Cerebellar nuclear complex (tissue), 1 donor: ENCODE data around the gene SLX9.
A peak's percentile ranks its signal among the peaks of the same experiment; 100 is the strongest.
"Not testable (repeated sequence)": the region's sequence is repeated elsewhere in the genome, so short reads cannot be mapped to it uniquely, and the experiment has no call there.

Source experiments
- DNase-seq, 2 experiments: peaks; one replicate each; lab custom pipeline; 2025; lab: John Stamatoyannopoulos, UW

The SLX9 gene

DNA sequence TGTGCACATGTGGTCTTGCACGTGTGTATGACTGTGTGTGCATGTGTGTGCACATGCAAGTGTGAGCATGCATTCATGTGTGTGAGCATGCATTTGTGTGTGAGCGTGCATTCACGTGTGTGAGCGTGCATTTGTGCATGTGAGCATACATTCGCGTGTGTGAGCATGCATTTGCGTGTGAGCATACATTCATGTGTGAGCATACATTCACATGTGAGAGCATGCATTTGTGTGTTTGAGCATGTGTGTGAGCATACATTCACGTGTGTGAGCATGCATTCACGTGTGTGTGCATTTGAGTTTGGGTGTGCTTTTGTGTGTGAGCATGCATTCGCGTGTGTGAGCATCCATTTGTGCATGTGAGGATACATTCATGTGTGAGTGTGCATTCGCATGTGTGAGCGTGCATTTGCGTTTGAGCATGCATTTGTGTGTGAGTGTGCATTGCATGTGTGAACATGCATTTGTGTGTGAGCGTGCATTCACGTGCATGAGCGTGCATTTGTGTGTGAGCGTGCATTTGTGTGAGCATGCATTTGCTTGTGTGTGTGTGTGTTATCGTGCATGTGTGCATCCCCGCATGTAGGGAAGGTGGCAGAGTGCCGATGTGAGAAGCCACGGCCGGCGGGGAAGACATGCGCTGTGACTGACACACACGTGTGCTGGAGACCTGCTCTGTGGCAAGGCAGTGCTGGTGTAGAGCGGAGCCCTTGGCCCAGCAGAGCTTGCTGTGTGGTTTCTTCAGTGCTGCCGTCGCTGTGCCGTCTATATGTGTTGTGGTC is 37.4 kb upstream of the SLX9 start:
- DNase-seq: no peak

DNA sequence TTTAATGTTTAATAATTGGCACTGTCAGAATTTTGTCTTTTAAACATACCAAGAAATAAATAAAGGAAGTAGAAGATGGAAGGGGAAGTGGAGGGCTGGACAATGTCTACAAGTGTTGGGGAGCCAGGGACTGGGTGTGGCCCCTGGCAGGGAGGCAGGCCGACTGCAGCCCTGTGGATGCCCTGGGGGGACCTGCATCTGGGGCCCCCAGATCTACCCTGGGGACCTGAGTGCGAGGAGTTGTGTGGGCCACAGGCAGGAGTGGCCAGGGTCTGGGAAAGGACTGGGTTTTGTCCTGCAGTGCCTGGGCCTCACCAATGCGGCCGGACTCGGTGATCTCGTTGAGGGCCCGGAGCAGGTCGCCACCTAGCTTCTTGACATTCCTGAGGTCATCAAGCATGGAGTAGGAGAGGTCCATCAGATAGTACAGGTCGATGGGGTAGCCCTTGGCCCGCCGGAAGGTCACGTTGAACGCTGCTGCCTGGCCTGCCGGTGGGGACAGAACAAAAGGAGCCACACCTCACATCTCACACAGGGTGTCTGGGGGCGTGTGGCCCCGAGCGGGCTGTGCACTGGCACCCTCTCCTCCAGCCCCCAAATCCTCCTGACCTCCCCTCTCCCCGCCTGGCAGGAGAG is 36.7 kb upstream of the SLX9 start:
- DNase-seq: no peak

DNA sequence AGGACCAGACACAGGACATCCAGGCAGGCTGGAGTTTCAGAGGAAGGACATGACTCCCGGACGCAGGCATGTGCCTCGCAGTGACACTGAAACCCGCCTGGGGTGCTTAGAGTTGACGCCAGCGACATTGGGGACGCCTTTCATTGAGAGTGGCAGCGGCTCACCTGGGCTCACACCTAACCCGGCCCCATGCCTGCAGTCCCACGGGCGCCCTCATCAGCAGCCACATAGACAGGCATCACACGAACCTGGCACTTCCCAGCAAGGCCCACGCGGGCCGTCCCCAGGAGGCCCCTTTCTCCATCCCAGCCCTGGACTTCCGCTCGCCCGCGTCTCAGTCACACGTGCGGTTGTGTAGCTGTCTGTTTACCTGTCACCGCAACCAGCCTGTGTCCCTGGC is 36.1 kb upstream of the SLX9 start:
- no peak for DNase-seq

DNA sequence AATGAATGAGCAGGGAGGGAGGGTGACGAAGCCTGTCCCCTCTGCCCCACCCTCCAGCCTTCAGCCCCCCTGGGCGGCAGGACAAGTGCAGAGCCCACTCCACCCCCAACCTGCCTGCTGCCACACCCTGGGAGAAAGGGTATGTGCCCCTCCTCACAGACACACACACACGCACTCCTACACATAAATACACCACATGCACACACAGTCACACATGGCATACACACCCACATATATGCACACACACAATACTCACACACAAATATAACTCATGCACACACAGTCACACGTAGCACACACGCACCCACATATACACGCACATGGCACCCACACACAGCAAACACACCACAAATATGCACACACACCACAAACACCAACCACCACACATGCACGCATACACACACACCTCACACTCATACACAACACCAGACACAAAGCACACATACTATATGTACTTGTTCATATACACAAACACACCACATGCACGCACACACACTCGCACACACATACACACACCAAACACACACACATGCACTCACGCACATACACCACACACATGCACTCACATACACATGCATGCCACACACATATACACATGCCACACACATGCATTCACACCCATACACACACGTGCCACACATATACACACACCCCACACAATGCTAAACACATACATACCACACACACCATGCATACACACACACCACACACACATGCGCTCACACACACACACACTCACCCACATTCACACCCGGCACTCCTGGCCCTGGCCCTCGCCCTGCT is 35.5 kb upstream of the SLX9 start:
- DNase-seq: no peak

DNA sequence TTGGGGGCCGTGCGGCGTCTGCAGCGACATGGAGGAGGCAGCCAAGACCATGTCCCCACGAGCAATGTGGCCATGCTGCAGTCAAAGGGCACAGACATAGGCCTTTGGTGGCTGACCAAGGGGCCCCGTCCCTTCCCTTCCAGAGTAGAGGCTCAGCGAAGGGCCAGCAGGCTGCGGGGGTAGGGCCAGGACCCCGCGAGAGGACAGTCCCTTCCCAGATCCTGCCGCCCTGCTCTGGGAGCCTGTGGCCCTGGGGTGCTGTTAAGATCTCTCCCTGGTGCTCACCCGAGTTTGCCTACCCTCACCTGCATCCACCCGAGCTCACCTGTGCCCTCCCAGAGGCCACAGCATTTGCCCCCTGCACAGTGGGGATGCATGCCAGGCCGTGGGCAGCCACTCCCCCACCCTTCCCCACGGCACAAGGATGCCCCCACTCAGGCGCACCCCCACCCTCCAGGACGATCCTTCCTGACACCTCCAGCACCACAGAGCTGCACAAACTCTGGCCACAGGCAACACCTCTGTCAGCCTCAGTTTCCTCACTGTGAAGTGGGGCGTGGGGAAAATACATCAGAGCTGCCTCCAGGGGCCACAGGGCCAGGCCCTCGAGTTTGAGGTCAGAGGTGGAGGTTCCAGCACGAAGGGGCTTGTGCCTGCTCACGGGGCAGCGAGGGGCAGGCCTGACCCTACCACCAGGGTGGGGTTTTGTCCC is 34.7 kb upstream of the SLX9 start:
- no peak for DNase-seq

DNA sequence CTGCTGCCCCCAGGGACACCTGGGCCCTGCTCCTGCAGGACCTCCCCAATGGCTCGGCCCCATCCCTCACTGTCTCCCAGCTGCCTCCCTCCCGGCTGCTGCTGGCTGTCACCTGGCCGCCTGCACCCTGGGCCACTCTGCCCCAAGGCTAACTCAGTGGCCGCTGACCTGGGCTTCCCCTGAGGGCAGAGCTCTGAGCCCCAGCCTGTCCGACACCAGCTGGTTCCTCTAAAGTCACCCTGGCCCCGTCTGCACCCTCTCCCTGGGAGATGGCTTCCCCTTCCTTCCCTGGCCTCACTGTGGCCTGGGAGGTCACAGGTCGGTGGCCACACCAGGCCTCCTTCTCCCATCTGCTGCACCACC is 34.1 kb upstream of the SLX9 start:
- DNase-seq: no peak

DNA sequence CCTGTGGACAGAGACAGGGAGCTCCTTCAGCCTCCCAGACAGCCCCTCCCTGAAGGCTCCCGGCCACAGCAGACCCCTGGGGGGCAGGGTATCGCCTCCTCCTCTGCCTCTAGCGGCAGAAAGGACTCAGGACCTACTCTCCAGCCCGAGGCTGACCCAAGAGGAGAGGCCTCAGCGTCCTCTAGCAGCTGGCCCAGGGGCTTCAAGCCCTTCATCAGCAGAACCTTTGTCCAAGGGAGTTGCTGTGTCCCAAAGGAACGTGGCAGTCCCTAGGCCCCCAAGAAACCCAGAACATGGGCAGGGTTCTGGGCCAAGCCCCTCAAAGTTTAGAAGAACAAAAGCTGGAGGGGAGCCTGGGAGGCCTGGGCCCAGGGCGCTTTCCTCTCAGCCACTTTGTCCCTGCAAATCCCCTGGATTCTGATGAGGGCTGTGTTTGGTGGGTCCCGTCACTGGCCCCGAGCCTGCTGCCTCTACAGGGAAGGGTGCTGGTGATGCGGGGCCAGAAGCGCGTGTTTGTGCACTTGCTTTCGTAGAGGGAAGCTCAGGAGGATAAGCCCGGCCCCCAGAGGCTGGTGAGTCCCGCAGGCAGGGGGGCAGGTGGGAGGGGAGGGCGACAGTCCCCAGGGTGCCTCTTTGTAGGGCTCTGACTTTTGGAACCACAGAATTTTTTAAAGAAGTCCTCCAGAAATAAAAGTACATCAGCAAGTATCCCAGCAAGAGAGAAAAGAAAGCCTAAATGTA is 32.4 kb upstream of the SLX9 start:
- no peak for DNase-seq

DNA sequence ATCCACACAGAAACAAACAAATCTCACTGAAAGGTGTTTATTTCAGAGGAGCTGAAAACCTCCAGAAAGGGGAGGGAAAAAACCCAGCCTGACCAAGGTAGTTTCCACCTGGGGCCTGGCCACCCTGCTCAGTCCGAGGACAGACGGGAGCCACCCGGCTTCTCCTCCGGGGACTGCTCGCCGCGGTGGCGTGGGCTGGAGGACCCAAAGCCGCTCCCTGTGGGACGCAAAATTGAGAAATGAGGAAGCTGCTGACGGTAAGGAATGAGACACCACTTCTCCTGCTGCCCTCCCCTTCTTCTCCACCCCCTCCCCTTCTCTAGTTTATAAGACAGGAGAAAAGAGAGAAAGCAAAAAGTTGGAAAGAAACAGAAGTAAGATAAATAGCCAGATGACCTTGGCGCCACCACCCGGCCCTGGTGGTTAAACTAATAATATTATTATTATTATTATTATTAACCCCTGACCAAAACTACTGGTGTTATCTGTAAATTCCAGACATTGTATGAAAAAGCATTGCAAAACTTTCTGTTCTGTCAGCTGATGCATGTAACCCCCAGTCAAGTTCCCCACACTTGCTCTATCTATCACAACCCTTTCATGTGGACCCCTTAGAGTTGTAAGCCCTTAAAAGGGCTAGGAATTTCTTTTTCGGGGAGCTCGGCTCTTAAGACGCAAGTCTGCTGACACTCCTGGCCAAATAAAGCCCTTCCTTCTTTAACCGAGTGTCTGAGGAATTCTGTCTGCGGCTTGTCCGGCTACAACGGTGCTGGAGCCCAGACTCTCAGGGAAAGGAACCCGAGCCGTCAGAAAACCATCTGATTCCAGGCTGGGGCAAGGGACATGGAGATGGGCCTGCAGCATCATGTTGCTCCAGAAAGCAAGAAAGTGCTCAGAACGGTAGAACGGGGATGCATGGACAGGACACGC is 31.6 kb upstream of the SLX9 start:
- DNase-seq: no peak

DNA sequence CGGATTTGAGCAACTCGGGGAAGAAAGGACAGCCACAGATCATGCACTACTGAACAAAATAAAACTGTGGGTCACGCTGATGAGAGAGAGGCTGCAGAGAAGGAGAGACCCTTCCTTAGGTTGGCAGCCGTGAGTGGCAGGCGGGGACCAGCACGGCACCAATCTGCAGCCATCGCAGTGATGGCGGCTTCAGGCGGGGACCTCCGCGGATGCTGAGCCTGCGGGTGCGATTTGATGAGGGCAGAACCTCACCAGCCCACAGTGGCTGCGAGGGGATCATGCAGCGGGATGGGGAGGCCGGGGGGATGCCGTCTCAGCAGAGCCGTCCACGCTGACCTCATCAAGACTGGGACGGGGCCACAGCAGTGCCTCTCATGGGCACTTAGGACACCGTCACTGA is 30.9 kb upstream of the SLX9 start:
- no peak for DNase-seq

DNA sequence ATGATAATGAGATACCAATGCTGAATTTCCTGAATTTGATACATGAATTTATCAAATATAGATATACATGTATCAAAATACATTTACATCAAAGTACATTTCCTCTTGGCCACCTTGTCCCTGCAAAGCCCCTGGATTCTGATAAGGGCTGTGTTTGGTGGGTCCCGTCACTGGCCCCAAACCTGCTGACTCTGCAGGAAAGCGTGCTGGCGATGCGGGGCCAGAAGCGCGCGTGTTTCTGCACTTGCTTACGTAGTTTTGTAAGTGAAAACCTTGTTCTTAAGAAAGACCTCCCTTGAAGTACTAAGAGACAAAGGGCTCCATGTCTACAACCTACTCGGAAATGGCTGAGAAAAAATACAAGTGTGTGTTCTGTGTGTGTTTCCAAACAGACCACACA is 30.1 kb upstream of the SLX9 start:
- DNase-seq: no peak

DNA sequence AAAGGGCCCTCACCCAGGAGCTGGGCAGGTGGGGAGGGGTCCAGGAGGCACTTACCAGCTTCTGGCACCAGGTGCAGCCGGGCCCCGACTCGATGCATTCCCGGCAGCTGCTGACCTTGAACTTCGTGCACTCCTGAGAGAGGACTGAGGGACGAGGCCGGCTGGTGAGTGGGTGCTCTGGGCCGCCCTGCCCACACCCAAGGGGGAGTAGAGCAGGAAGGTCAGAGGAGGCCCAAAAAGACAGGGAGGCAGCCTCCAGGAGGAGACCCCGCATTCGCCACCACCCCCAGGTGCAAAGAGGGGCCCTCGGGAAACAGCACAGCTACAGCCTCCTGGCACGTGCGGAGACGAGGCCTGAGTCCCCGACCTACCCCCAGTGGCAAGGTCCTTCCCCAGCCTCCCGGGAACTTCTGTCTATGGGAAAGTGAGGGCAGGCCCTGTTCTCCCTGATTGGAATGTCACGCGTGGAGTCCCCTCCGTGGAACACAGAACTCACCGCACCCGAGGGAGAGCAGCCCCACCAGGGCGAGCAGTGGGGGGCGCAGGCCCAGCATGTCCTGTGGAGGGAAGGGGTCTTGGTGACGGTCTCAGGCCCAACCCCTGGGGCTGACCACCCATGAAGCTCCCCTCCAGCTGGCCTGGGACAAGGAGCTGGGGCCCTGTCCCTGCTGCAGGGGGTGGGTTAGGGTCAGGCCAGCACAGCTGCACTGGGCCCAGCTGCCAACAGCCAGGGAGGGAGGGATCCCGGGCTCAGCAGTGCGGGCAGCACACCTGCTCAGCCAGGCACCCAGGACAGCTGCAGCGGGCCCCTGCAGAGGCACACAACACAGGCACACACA is 29.4 kb upstream of the SLX9 start:
- DNase-seq: no peak

DNA sequence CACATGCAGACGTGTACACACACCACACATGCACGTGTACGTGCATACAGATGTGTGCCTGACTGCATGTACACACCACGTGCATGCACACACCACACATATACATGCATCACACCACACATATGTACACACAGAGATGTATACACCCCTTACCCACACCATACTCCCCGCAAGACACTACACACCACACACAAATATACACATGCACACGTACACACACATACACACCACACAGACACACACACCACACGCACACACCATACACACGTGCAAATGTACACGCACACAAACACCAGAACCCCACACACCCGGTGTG is 28.8 kb upstream of the SLX9 start:
- DNase-seq: no peak

DNA sequence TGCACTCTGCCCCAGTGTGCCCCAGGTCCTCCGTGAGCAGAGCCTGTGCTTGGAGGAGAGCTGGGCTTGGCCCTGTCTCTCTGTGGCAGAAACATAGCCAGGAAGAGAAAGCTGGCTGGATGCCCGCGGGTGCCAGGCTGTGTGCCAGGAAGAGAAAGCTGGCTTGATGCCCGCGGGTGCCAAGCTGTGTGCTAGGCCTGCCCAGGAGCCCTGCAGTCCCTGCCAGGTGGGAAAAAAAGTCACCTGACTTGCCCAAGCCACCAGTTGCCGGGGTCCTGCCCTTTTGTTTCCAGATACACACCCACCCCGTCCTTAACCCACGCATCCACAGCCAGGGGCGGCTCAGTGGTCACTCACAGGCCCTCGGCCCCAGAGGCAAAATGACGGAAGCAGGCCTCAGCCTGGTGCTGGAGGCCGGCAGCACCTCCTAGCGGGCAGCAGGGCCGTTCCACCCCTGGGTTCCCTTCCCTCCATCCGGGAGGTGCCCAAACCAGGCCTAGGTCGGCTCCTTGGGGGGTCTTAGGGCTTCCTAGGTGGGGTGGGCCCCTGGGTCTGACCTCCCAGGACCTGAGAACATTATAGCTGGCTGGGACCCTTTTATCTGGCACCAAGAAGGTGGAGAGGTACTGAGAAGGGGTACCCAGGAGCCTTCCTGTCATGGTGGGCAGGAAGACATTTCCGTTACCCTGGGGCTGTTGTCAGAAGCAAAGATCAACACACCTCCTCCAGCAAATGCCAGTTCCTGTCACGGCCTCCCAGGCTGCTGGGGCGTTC is 28.3 kb upstream of the SLX9 start:
- peak; percentile 28 to 69 for DNase-seq

DNA sequence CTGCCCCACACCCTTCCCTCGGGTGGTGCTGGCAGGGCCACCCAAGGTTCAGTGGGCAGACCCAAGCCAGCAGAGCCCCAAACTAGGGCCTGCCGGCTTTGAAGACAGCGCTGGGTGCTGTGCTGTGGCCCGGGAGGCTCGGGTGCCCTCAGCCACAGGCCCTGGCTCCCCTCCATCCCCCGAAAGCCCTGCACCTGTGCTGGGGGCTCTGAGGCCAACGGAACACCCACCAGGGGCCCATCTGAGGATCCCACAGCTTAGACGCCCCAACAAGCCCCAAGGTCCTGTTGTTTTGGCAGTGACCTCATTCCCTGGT is 27.7 kb upstream of the SLX9 start:
- no peak for DNase-seq

DNA sequence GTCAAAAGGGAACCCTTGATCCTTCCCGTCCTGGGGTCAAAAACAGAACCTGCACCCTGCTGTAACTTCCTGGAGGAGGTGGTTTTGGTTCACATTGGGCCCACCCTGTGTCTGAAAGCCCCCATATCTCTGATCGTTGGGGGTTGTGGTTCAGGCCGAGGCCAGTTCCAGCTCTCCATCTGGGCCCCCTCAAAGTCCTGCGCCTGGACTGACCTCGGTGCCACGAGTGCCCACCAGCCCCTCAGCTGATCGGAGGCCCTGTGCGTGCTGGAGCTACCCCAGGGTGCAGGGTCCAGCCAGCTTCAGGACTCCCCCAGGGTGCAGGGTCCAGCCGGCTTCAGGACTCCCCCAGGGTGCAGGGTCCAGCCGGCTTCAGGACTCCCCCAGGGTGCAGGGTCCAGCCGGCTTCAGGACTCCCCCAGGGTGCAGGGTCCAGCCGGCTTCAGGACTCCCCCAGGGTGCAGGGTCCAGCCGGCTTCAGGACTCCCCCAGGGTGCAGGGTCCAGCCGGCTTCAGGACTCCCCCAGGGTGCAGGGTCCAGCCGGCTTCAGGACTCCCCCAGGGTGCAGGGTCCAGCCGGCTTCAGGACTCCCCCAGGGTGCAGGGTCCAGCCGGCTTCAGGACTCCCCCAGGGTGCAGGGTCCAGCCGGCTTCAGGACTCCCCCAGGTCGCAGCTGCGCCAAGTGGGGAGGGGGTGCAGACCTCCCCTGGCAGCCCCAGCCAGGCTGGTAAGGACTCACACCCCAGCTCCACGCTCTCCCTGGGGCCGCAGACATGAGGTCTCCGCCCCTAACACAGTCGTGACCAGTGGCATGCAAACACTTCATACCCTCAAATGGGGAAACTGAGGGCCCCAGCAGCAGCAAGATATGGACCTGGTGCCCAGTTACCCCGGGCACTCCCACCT is 27.1 kb upstream of the SLX9 start:
- DNase-seq: not testable (repeated sequence)

DNA sequence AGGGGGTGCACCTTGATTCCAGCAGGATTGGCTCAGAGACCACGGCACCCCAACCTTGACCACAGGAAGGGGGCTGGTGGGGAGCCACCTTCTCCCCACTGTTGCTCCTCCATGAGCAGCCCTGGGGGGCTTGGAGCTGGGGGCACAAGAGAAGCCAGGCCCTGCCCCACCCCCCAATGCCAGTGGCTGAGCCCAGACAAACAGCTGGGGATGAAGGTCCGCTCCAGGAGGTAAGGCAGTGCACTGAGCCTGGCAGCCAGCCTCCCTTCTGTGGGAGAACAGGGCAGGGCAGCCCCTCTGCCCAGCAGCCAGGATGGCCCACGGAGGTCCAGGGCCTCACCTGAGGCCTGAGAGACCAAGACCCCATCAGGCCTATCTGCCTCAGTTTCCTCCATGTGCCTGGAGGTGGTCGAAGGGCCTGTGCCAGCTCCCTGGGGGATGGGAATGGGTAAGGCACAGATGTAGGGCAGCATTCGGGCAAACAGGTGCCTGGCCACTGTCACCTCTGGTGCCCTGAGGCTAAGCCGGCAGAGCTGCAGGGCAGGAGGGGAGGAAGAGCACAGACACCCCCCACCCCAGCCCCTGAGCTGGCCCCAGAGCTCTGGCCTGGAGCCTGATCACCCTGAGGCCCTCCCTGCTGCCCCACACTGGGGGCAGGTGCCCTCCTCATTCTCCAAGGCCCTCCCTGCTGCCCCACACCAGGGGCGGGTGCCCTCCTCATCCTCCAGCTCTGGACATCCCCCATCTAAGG is 26.2 kb upstream of the SLX9 start:
- no peak for DNase-seq

DNA sequence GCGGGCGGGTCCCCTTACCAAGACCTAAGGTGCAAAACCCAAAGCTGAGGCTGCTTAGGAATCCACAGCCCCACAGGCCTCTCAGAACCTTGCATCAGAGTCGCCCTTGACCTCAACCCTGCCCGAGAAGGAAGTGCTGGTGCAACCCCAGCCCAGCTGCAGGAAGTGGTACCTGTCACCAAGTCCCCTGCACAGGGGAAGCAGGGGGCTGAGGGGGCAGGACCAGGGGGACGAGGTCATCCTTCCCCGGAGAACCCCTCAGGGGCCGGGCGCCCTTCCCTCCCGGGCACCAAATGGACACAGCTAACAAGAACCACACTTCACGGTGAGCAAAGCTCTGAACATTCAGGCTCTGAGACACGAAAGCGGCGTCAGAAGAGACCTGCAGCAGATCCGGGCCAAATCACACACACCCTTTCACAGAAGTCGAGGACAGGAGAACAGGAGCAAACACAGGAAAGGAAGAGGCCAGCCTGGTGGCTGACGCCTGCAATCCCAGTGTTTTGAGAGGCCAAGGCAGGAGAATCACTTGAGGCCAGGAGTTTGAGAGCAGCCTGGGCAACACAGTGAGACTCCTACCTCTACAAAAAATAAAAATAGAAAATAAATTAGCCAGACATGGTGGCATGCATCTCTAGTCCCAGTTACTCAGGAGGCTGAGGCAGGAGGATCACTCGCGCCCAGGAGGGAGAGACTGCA is 25.5 kb upstream of the SLX9 start:
- DNase-seq: no peak
